Measurements from ENCODE around the gene CHRM1. TPM values are rescaled to one million over a fixed set of nuclear protein-coding genes. Genes with fewer than 3 reads are reported as not detected.

The CHRM1 gene
- total RNA-seq, 5 donors from 2014 or later (not counting 1 experiment from before 2014, with no cell fraction given): not detected

DNA sequence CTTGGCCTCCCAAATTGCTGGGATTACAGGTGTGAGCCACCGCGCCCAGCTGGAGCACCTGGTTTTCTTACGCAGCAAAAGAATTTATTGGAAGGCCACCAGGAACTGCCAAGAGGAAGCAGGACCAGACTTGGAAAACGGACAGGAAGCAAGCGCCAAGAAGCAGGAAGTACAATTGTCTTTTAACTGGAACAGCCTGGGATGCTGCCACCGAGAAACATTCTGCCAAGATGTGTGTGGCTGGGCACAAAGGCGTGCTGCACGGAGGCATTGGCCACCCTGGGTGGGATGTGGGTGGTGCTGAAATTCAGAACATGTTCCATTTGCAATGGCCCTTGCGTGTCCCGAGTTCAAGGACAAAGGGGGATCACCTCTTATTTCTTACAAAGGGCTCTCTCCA lies 25.1 kb downstream of the CHRM1 start:
- Mint-ChIP-seq H3K36me3 (no peaks in the 10 kb centered on the region), H3K4me1 (no peaks in the 10 kb centered on the region), H3K27me3 (peaks cover 7 to 13% of the 10 kb centered on the region in 2 donors), H3K4me3 (no peak overlapping the region), H3K27ac (no peak overlapping the region), H3K9me3 (no peaks in the 10 kb centered on the region)
- Histone ChIP-seq H3K9me3 (no peaks in the 10 kb centered on the region), H3K36me3 (ENCODE audit: control insufficient read depth in 2 of 2, extremely low read depth in 1 of 2, insufficient read depth in 1 of 2, low read length in 1 of 2) (no peaks in the 10 kb centered on the region), H3K27me3 (replicated peaks in 1 of 2; ENCODE audit: control insufficient read depth in 2 of 2, extremely low read depth in 1 of 2, insufficient read depth in 2 of 2, low read length in 1 of 2) (peaks cover 0 to 20% of the 10 kb centered on the region in 2 experiments), H3K4me3 (ENCODE audit: control insufficient read depth in 1 of 2, extremely low read depth in 1 of 2, low read length in 1 of 2) (no peak overlapping the region), H3K4me1 (ENCODE audit: control insufficient read depth in 1 of 2, extremely low read depth in 1 of 2, insufficient read depth in 2 of 2, low read length in 2 of 2) (no peaks in the 10 kb centered on the region), H3K27ac (ENCODE audit: low read length) (no peak overlapping the region)
- CTCF ChIA-PET: no interaction called here
- POLR2A ChIA-PET: interaction anchor here in 1 of 2 donors (0.7 kb wide), 1 partner anchor 1578 kb away, joined by 3 read pairs; no protein-coding TSS in a partner anchor
- ATAC-seq (replicated peaks in 1 of 4): no peak
- WGBS (ENCODE audit: insufficient coverage): 68% methylated on average over 8 of the region's 10 CpGs
- DNase-seq: no peak

DNA sequence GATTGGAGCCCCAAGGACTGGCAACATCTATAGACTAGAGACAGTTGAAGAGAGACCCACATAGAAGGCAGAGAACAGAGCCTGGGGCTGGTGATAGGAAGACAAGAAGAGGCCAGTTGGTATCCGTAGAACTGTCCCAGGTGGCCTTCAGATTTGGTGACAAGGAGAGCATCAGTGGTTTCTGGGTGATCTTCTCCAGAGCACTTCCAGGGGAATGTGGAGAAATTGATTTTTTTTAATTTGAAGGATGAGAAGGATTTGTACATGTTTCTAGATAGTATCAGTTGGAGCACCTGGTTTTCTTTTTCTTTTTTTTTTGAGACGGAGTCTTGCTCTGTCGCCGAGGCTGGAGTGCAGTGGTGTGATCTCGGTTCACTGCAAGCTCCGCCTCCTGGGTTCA lies 25.7 kb downstream of the CHRM1 start:
- WGBS (ENCODE audit: insufficient coverage): 62% methylated on average over 1 of the region's 6 CpGs
- no peak overlapping the region for H3K4me3 Mint-ChIP-seq

DNA sequence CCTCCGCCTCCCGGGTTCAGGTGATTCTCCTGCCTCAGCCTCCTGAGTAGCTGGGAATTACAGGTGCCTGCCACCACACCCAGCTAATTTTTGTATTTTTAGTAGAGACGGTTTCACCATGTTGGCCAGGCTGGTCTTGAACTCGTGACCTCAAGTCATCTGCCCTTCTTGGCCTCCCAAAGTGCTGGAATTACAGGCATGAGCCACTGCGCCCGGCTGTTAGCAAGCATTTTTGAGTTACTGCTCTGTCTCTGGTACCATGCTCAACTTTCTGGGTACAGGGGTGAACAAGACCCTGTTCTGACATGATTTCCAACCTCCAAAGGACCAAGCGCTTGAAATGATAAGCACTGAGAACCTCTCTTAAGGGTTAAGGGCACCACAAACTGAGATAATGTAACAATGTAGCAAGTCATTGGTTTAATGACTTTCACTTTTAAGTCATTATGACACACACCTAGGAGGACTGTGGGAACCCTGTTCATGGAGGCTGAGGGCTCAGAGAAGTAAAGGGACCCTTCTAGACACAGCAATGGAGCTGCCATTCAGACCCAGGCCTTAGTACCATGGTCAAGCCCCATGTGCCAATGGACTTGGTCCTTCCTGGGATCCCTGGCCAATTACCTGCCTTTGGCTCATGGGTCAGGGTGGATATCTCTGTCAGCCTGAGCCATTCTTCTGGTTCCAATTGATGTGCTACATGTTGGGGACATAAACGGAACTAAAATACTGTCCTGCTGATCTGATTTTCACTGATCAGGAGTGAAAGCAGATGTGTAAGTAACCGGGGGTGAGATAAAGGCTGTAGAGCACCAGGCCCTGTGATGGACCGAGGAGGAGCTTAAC lies 28.9 kb downstream of the CHRM1 start:
- Mint-ChIP-seq H3K4me1 (peaks cover 3 to 8% (median 3%) of the 10 kb centered on the region in 3 donors), H3K36me3 (peaks cover 19% of the 10 kb centered on the region), H3K27me3 (peaks cover 1 to 5% of the 10 kb centered on the region in 2 donors), H3K27ac (no peak overlapping the region), H3K4me3 (no peak overlapping the region), H3K9me3 (no peaks in the 10 kb centered on the region)
- Histone ChIP-seq H3K9me3 (no peaks in the 10 kb centered on the region), H3K4me1 (ENCODE audit: control insufficient read depth in 1 of 2, extremely low read depth in 1 of 2, insufficient read depth in 2 of 2, low read length in 2 of 2) (no peaks in the 10 kb centered on the region), H3K27me3 (replicated peaks in 1 of 2; ENCODE audit: control insufficient read depth in 2 of 2, extremely low read depth in 1 of 2, insufficient read depth in 2 of 2, low read length in 1 of 2) (peaks cover 0 to 7% of the 10 kb centered on the region in 2 experiments), H3K27ac (ENCODE audit: low read length) (no peak overlapping the region), H3K36me3 (ENCODE audit: control insufficient read depth in 2 of 2, extremely low read depth in 1 of 2, insufficient read depth in 1 of 2, low read length in 1 of 2) (peaks cover 0 to 26% of the 10 kb centered on the region in 2 donors), H3K4me3 (ENCODE audit: control insufficient read depth in 1 of 2, extremely low read depth in 1 of 2, low read length in 1 of 2) (no peak overlapping the region)
- WGBS (ENCODE audit: insufficient coverage): 93% methylated on average over 9 of the region's 10 CpGs
- no peak for DNase-seq
- no peak for ATAC-seq (replicated peaks in 1 of 4)
- ChIA-PET POLR2A (interaction anchor here in 1 of 2 donors (0.5 kb wide), 1 partner anchor 216 kb away, joined by 3 read pairs; no protein-coding TSS in a partner anchor), CTCF (no interaction called here)

More for the DNA sequence above, 25.7 kb downstream of the CHRM1 start:
- H3K9me3 Mint-ChIP-seq: no peaks in the 10 kb centered on the region
- no peak overlapping the region for H3K27ac Mint-ChIP-seq
- Histone ChIP-seq H3K9me3 (no peaks in the 10 kb centered on the region), H3K27ac (ENCODE audit: low read length) (no peak overlapping the region), H3K4me1 (ENCODE audit: control insufficient read depth in 1 of 2, extremely low read depth in 1 of 2, insufficient read depth in 2 of 2, low read length in 2 of 2) (no peaks in the 10 kb centered on the region), H3K36me3 (ENCODE audit: control insufficient read depth in 2 of 2, extremely low read depth in 1 of 2, insufficient read depth in 1 of 2, low read length in 1 of 2) (no peaks in the 10 kb centered on the region), H3K4me3 (ENCODE audit: control insufficient read depth in 1 of 2, extremely low read depth in 1 of 2, low read length in 1 of 2) (no peak overlapping the region), H3K27me3 (replicated peaks in 1 of 2; ENCODE audit: control insufficient read depth in 2 of 2, extremely low read depth in 1 of 2, insufficient read depth in 2 of 2, low read length in 1 of 2) (peaks cover 0 to 20% of the 10 kb centered on the region in 2 experiments)
- no peaks in the 10 kb centered on the region for H3K4me1 Mint-ChIP-seq
- no peak for DNase-seq
- ChIA-PET CTCF (no interaction called here), POLR2A (no interaction called here)
- peaks cover 7 to 12% of the 10 kb centered on the region in 2 donors for H3K27me3 Mint-ChIP-seq
- ATAC-seq (replicated peaks in 1 of 4): no peak
- no peaks in the 10 kb centered on the region for H3K36me3 Mint-ChIP-seq

DNA sequence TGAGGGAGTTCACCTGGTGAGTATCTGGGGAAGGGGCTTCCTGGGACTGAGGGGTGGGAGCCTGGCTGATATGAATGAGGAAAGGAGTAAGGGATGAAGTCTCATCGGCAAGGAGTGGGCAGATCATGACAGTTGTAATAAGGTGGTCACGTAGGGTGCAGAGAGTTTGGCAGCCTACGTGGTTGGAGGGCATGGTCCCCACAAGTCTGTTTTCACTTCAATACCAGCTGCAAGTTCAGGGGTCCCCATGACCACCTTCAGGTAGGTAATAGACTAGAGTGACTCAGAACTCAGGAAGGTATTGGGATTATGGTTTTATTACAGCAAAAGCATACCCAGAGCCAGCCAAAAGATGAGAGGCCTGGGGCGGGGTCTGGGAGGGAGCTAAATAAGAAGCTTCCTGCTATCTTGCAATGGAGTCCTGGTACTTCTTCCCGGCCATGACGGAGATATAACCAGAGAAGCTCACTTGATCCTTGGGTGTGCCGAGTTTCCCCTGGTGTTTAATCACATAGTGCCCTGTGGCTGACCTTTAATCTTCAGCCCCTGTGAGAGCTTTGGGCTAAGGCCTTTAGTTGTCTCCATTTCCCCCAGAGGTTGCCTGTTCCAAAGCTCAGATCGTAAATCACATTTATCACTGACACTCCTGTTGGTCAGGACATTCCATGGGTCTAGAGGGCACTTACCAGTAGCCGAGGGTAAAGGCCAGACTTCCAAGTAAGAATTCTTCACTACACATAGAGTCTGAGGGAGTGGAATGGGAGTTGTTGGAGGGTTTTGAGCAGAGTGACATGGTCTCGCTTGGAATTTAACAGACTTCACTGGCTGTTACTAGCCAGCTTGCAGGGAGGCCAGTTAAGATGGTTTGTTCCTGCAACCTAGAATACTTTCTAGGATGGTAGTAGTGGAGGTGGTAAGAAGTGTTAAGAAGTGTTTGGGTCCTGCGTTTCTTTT lies 31.4 kb downstream of the CHRM1 start:
- Histone ChIP-seq H3K27ac (ENCODE audit: low read length) (no peak overlapping the region), H3K4me3 (ENCODE audit: control insufficient read depth in 1 of 2, extremely low read depth in 1 of 2, low read length in 1 of 2) (no peak overlapping the region), H3K36me3 (ENCODE audit: control insufficient read depth in 2 of 2, extremely low read depth in 1 of 2, insufficient read depth in 1 of 2, low read length in 1 of 2) (peaks cover 9 to 51% of the 10 kb centered on the region in 2 donors), H3K9me3 (no peaks in the 10 kb centered on the region), H3K4me1 (ENCODE audit: control insufficient read depth in 1 of 2, extremely low read depth in 1 of 2, insufficient read depth in 2 of 2, low read length in 2 of 2) (peaks cover 0 to 7% of the 10 kb centered on the region in 2 experiments), H3K27me3 (replicated peaks in 1 of 2; ENCODE audit: control insufficient read depth in 2 of 2, extremely low read depth in 1 of 2, insufficient read depth in 2 of 2, low read length in 1 of 2) (no peaks in the 10 kb centered on the region)
- Mint-ChIP-seq H3K4me1 (peaks cover 11 to 16% (median 11%) of the 10 kb centered on the region in 3 donors), H3K9me3 (no peaks in the 10 kb centered on the region), H3K36me3 (peaks cover 33% of the 10 kb centered on the region), H3K27ac (peak overlapping the region in 1 of 2 donors; percentile 61), H3K27me3 (no peaks in the 10 kb centered on the region), H3K4me3 (no peak overlapping the region)
- no peak for DNase-seq
- WGBS (ENCODE audit: insufficient coverage): 81% methylated on average over 7 of the region's 11 CpGs
- peak in 3 of 4 experiments; percentile 18 to 36 (median 35) for ATAC-seq (replicated peaks in 1 of 4)
- CTCF ChIA-PET: interaction anchor here in 1 of 2 donors (0.6 kb wide), 1 partner anchor 8 kb away, joined by 4 read pairs; no protein-coding TSS in a partner anchor
- POLR2A ChIA-PET: interaction anchor here in 1 of 2 donors (0.5 kb wide), 1 partner anchor 117 kb away, joined by 3 read pairs; no protein-coding TSS in a partner anchor

DNA sequence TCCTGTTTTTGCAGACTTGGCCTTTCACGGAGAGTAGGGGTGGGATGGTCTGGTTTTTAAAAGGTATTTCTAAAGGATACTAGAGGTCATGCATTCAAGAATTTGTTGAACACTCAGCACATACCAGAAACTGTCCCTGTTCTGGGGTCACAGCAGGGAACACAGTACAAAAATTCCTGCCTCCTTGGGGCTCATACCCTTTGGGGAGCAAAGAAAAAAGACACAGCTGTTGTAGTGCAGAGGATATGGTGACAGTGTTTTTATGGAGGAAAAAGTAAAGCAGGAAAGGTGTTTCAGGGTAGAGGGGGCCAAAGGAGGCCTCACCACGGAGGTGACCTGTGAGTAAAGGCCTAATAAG lies 32.1 kb downstream of the CHRM1 start:
- Histone ChIP-seq H3K27me3 (replicated peaks in 1 of 2; ENCODE audit: control insufficient read depth in 2 of 2, extremely low read depth in 1 of 2, insufficient read depth in 2 of 2, low read length in 1 of 2) (no peaks in the 10 kb centered on the region), H3K4me3 (ENCODE audit: control insufficient read depth in 1 of 2, extremely low read depth in 1 of 2, low read length in 1 of 2) (no peak overlapping the region), H3K9me3 (no peaks in the 10 kb centered on the region), H3K36me3 (ENCODE audit: control insufficient read depth in 2 of 2, extremely low read depth in 1 of 2, insufficient read depth in 1 of 2, low read length in 1 of 2) (peaks cover 10 to 57% of the 10 kb centered on the region in 2 donors), H3K27ac (ENCODE audit: low read length) (no peak overlapping the region), H3K4me1 (ENCODE audit: control insufficient read depth in 1 of 2, extremely low read depth in 1 of 2, insufficient read depth in 2 of 2, low read length in 2 of 2) (peaks cover 0 to 11% of the 10 kb centered on the region in 2 experiments)
- POLR2A ChIA-PET: interaction anchor here in 1 of 2 donors (0.5 kb wide), 1 partner anchor 1327 kb away, joined by 3 read pairs; no protein-coding TSS in a partner anchor
- no peak for DNase-seq
- CTCF ChIA-PET: no interaction called here
- ATAC-seq (replicated peaks in 1 of 4): peak in 2 of 4 experiments; percentile 16 to 18
- Mint-ChIP-seq H3K9me3 (no peaks in the 10 kb centered on the region), H3K4me3 (no peak overlapping the region), H3K27me3 (no peaks in the 10 kb centered on the region), H3K27ac (peak overlapping the region in 1 of 2 donors; percentile 61), H3K4me1 (peaks cover 15 to 20% (median 16%) of the 10 kb centered on the region in 3 donors), H3K36me3 (peaks cover 37% of the 10 kb centered on the region)
- WGBS (ENCODE audit: insufficient coverage): 79% methylated on average over 1 of the region's 2 CpGs

DNA sequence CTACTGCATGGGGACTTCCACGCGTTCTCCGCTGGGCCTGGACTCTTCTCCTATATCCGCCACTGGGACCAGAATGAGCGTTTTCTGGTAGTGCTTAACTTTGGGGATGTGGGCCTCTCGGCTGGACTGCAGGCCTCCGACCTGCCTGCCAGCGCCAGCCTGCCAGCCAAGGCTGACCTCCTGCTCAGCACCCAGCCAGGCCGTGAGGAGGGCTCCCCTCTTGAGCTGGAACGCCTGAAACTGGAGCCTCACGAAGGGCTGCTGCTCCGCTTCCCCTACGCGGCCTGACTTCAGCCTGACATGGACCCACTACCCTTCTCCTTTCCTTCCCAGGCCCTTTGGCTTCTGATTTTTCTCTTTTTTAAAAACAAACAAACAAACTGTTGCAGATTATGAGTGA lies 32.8 kb downstream of the CHRM1 start:
- Mint-ChIP-seq H3K27ac (no peak overlapping the region), H3K36me3 (peaks cover 44% of the 10 kb centered on the region), H3K4me3 (no peak overlapping the region), H3K27me3 (no peaks in the 10 kb centered on the region), H3K4me1 (peaks cover 22 to 27% (median 23%) of the 10 kb centered on the region in 3 donors), H3K9me3 (no peaks in the 10 kb centered on the region)
- H3K27ac ChIP-seq (ENCODE audit: low read length): no peak overlapping the region
- H3K9me3 ChIP-seq: no peaks in the 10 kb centered on the region
- H3K27me3 ChIP-seq (replicated peaks in 1 of 2; ENCODE audit: control insufficient read depth in 2 of 2, extremely low read depth in 1 of 2, insufficient read depth in 2 of 2, low read length in 1 of 2): no peaks in the 10 kb centered on the region
- ChIA-PET CTCF (interaction anchor here in 1 of 2 donors (1.1 kb wide), 1 partner anchor 493 kb away, joined by 3 read pairs; no protein-coding TSS in a partner anchor), POLR2A (interaction anchor here in 1 of 2 donors (0.5 kb wide), 1 partner anchor 1327 kb away, joined by 3 read pairs; no protein-coding TSS in a partner anchor)
- no peak overlapping the region for H3K4me3 ChIP-seq (ENCODE audit: control insufficient read depth in 1 of 2, extremely low read depth in 1 of 2, low read length in 1 of 2)
- 98% methylated on average over 7 of the region's 14 CpGs for WGBS (ENCODE audit: insufficient coverage)
- ATAC-seq (replicated peaks in 1 of 4): no peak
- peaks cover 0 to 16% of the 10 kb centered on the region in 2 experiments for H3K4me1 ChIP-seq (ENCODE audit: control insufficient read depth in 1 of 2, extremely low read depth in 1 of 2, insufficient read depth in 2 of 2, low read length in 2 of 2)
- H3K36me3 ChIP-seq (ENCODE audit: control insufficient read depth in 2 of 2, extremely low read depth in 1 of 2, insufficient read depth in 1 of 2, low read length in 1 of 2): peaks cover 13 to 64% of the 10 kb centered on the region in 2 donors
- DNase-seq: no peak

Data from T-cell (primary cell).